Ovary (tissue), 9 donors: ENCODE results near the gene SPATA22. TPM values are rescaled to one million over a fixed set of nuclear protein-coding genes. Genes with fewer than 3 reads are reported as not detected.
"Not testable (repeated sequence)": the region's sequence is repeated elsewhere in the genome, so short reads cannot be mapped to it uniquely, and the experiment has no call there.

Experiments used
- DNase-seq, 5 donors: peaks; one replicate each; pipeline ENCODE4 v3.0.0-alpha.2; 2019 to 2020
- H3K27ac ChIP-seq, 2 donors: fragments of 200-600 bp; one replicate each; pipeline versions ENCODE4 v1.5.1 to v1.8.0; 2019 to 2022
- H3K27me3 ChIP-seq: fragments of 200-600 bp; one replicate; pipeline ENCODE4 v1.8.0; 2022
- H3K36me3 ChIP-seq: fragments of 200-600 bp; sonication (generic); one replicate; pipeline ENCODE4 v1.5.1; 2019
- H3K4me1 ChIP-seq: one replicate; pipeline ENCODE4 v1.8.1; 2013; ENCODE audit warnings: mild to moderate bottlenecking, moderate library complexity; ENCODE audit not compliant: insufficient read depth
- H3K4me3 ChIP-seq: fragments of 200-600 bp; sonication (generic); one replicate; pipeline ENCODE4 v1.5.1; 2017
- H3K9me3 ChIP-seq, 2 donors: fragments of 200-600 bp in 1 of 2; sonication (generic) in 1 of 2; one replicate each; pipeline versions ENCODE4 v1.5.1 to v1.8.1; 2013 to 2019; ENCODE audit warnings: mild to moderate bottlenecking in 1 of 2, moderate library complexity in 1 of 2
- CTCF ChIP-seq, 3 donors: fragments of 450-650 bp in 2 of 3; fragments of 200-600 bp in 1 of 3; IDR thresholded peaks; one replicate each; pipeline versions ENCODE4 v1.5.1 to v1.8.0; 2016 to 2022; ENCODE audit warnings: antibody characterized with exemption in 3 of 3, mild to moderate bottlenecking in 1 of 3
- EP300 ChIP-seq: sonication (generic); formaldehyde crosslinking; IDR thresholded peaks from one replicate; pipeline ENCODE4 v1.6.1; 2017; ENCODE audit warnings: antibody characterized with exemption
- POLR2A ChIP-seq: fragments of 450-650 bp; IDR thresholded peaks from one replicate; pipeline ENCODE4 v1.6.1; 2017; ENCODE audit warnings: antibody characterized with exemption, mild to moderate bottlenecking, moderate library complexity
- WGBS, 3 donors: extraction: QIAGEN DNeasy Blood & Tissue Kit in 1 of 3; methylation state at CpG; one replicate each; pipeline versions ENCODE4 v1.1.5 to v1.1.7; 2013 to 2017; 5-methylcytosine and 5-hydroxymethylcytosine counted together
- intact Hi-C, 4 donors: fragments of 100-400 bp; cut with DNase I; formaldehyde crosslinking; loops; one replicate each; pipeline versions ENCODE4 v1.11.0 to v1.15.1; 2022 to 2023
- polyA plus RNA-seq, 2 donors: library from polyadenylated mRNA; stranded (reverse); fragments of 200-250 nt in 1 of 2; fragments of 350-450 nt in 1 of 2; fragmentation: Illumina TruSeq in 1 of 2; extraction: RNeasy Lipid Tissue Mini Kit (QIAGEN cat#74804) in 1 of 2; gene quantifications; one replicate each; pipeline ENCODE4 v1.2.3, GENCODE V29; 2013 to 2014
- total RNA-seq, 7 donors: library from RNA; depleted of rRNA in 2 of 7; stranded (reverse); fragments of >200 nt in 2 of 7; fragmentation: NEBNext Ultra II Directional in 3 of 7; extraction: Animal tissue kit (Norgen Biotek cat#: 25700) in 3 of 7; gene quantifications; one replicate each; pipeline versions ENCODE4 v1.1.0 to v1.2.4, GENCODE V29; 2016 to 2023
- donor health status: DM: no; HTN: no; CAD: no; lungs with moderate emphysema.
- donor health status: DM: no; HTN: no; CAD: no.
- donor health status: Bipolar disorder and iron deficiency.
- donor health status: DM: yes; HTN: yes; CAD: no.
- donor health status: DM: no; HTN: no; CAD: no.
- donor health status: DM: yes; HTN: yes; CAD: no.

SPATA22 gene
- total and polyA plus RNA-seq, 9 donors = 0.30 to 0.89 (median 0.40) TPM; not detected in 6

GRCh38 chr17:3398310-3398709 lies 73.3 kb downstream of the SPATA22 start, which contains the start of gene OR1E1:
Gene OR1E1 (minus strand): TSS chr17:3398410. CDS start chr17:3398410, 0 bp downstream.
- 85 to 94% (median 93%) methylated on average over 1 of the region's 1 CpG for WGBS, 3 donors
- no peaks in the 10 kb centered on the region for H3K27me3 ChIP-seq

GRCh38 chr17:3397801-3398200 lies 73.8 kb downstream of the SPATA22 start:
- H3K27ac ChIP-seq, DNase-seq, H3K4me3 ChIP-seq, H3K4me1 ChIP-seq, H3K9me3 ChIP-seq, intact Hi-C loops, H3K36me3 ChIP-seq, H3K27me3 ChIP-seq: not testable (repeated sequence)
- WGBS, 3 donors = 38 to 44% (median 41%) methylated on average over 7 of the region's 7 CpGs

More at GRCh38 chr17:3398310-3398709, 73.3 kb downstream of the SPATA22 start, which contains the start of gene OR1E1:
- Histone ChIP-seq H3K36me3 (no peaks in the 10 kb centered on the region), H3K4me1 (no peaks in the 10 kb centered on the region), H3K4me3 (no peak within 1 kb of the TSS), H3K9me3 (no peaks in the 10 kb centered on the region), H3K27ac (no peak within 1 kb of the TSS)
- DNase-seq = no peak
- intact Hi-C loops = no loop called here
- no peak for TF ChIP-seq CTCF (IDR thresholded peaks at IDR 0.05)
- no peak for TF ChIP-seq POLR2A
- TF ChIP-seq EP300 = no peak

Other genes with a start within 250 kb of the SPATA22 start
- under 1 TPM in 3 of 7 donors, not detected in 4; 0.20 to 0.37 (median 0.35) TPM for gene OR3A1, start 173.5 kb downstream of the SPATA22 start, total RNA-seq
- under 1 TPM in 1 of 2 donors, not detected in 1; 0.21 TPM for gene OR3A1, start 173.5 kb downstream of the SPATA22 start, polyA plus RNA-seq
- gene OR3A2, start 85.5 kb downstream of the SPATA22 start, total RNA-seq = 1 to 10 TPM in 3 of 7 donors, under 1 TPM in 2, not detected in 2; 0.33 to 3.0 (median 1.5) TPM
- gene OR3A2, start 85.5 kb downstream of the SPATA22 start, polyA plus RNA-seq = under 1 TPM in 1 of 2 donors, not detected in 1; 0.41 TPM
- gene OR1E1, start 73.4 kb downstream of the SPATA22 start, total RNA-seq = not detected
- gene OR1E1, start 73.4 kb downstream of the SPATA22 start, polyA plus RNA-seq = not detected
- gene OR3A3, start 60.4 kb downstream of the SPATA22 start, total RNA-seq = not detected
- gene OR3A3, start 60.4 kb downstream of the SPATA22 start, polyA plus RNA-seq = not detected
- gene OR1E2, start 38.0 kb downstream of the SPATA22 start, total RNA-seq = not detected
- gene OR1E2, start 38.0 kb downstream of the SPATA22 start, polyA plus RNA-seq = not detected
- 10 to 100 TPM in 1 of 7 donors, 1 to 10 TPM in 4, under 1 TPM in 2; 0.46 to 10.3 (median 2.9) TPM for gene ASPA, start 4.2 kb upstream of the SPATA22 start, total RNA-seq
- 1 to 10 TPM; 1.9 to 7.7 TPM for gene ASPA, start 4.2 kb upstream of the SPATA22 start, polyA plus RNA-seq
- gene TRPV3, start 86.0 kb upstream of the SPATA22 start, total RNA-seq = 1 to 10 TPM in 5 of 7 donors, under 1 TPM in 2; 0.12 to 5.8 (median 2.2) TPM
- gene TRPV3, start 86.0 kb upstream of the SPATA22 start, polyA plus RNA-seq = 1 to 10 TPM in 1 of 2 donors, under 1 TPM in 1; 0.85 to 1.3 TPM
- gene TRPV1, start 137.6 kb upstream of the SPATA22 start, total RNA-seq = 10 to 100 TPM in 2 of 7 donors, 1 to 10 TPM in 5; 4.1 to 13.3 (median 6.5) TPM
- 1 to 10 TPM; 3.4 to 6.7 TPM for gene TRPV1, start 137.6 kb upstream of the SPATA22 start, polyA plus RNA-seq
- gene SHPK, start 164.4 kb upstream of the SPATA22 start, total RNA-seq = 10 to 100 TPM in 6 of 7 donors, 1 to 10 TPM in 1; 7.9 to 16.6 (median 14.0) TPM
- 1 to 10 TPM; 6.6 to 9.1 TPM for gene SHPK, start 164.4 kb upstream of the SPATA22 start, polyA plus RNA-seq
- gene CTNS, start 164.9 kb upstream of the SPATA22 start, total RNA-seq = 10 to 100 TPM; 10.5 to 21.4 (median 14.5) TPM
- gene CTNS, start 164.9 kb upstream of the SPATA22 start, polyA plus RNA-seq = 10 to 100 TPM; 10.1 to 23.3 TPM
- gene TAX1BP3, start 196.8 kb upstream of the SPATA22 start, total RNA-seq = 100 to 1,000 TPM in 6 of 7 donors, 10 to 100 TPM in 1; 64.3 to 166 (median 128) TPM
- gene TAX1BP3, start 196.8 kb upstream of the SPATA22 start, polyA plus RNA-seq = 100 to 1,000 TPM in 1 of 2 donors, 10 to 100 TPM in 1; 48.7 to 100 TPM
- gene EMC6, start 197.0 kb upstream of the SPATA22 start, total RNA-seq = 10 to 100 TPM in 6 of 7 donors, 1 to 10 TPM in 1; 7.6 to 28.7 (median 20.5) TPM
- 10 to 100 TPM; 20.3 to 38.9 TPM for gene EMC6, start 197.0 kb upstream of the SPATA22 start, polyA plus RNA-seq
- gene P2RX5, start 224.3 kb upstream of the SPATA22 start, total RNA-seq = 1 to 10 TPM in 2 of 7 donors, under 1 TPM in 5; 0.15 to 1.1 (median 0.61) TPM
- gene P2RX5, start 224.3 kb upstream of the SPATA22 start, polyA plus RNA-seq = under 1 TPM; 0.23 to 0.63 TPM